ENCODE results near the gene TWIST1. TPM values are rescaled to one million over a fixed set of nuclear protein-coding genes. Genes with fewer than 3 reads are reported as not detected.

The TWIST1 gene
- total RNA-seq, 2 donors from 2014 or later = 1.6 to 6.4 TPM

GRCh38 chr7:19144661-19145433 is 27.4 kb upstream of the TWIST1 start, which contains the start of gene FERD3L:
TSS of gene FERD3L (minus strand) at chr7:19145421. CDS start at chr7:19145362, 59 bp downstream.
- no peaks in the 10 kb centered on the region for H3K4me1 ChIP-seq (replicated peaks)
- no peak for DNase-seq (ENCODE audit: low spot score)
- H3K4me3 ChIP-seq = no peak within 1 kb of the TSS
- no peaks in the 10 kb centered on the region for H3K9me3 ChIP-seq
- no peak within 1 kb of the TSS for H3K27ac ChIP-seq
- H3K27me3 ChIP-seq (replicated peaks; ENCODE audit: insufficient read depth) = peaks cover 16% of the 10 kb centered on the region
- no peak for TF ChIP-seq CTCF (IDR thresholded peaks at IDR 0.05)
- TF ChIP-seq POLR2A (IDR thresholded peaks at IDR 0.05) = no peak
- TF ChIP-seq POLR2AphosphoS5 (IDR thresholded peaks at IDR 0.05) = no peak
- H3K36me3 ChIP-seq = no peaks in the 10 kb centered on the region
- intact Hi-C loops (cut with DNase I) = no loop called here
- WGBS = 4% methylated on average over 48 of the region's 51 CpGs

- Histone ChIP-seq H3K4me3 (no peak overlapping the region), H3K27ac (no peak overlapping the region), H3K27me3 (replicated peaks; ENCODE audit: insufficient read depth) (peaks cover 16% of the 10 kb centered on the region), H3K9me3 (no peaks in the 10 kb centered on the region), H3K4me1 (replicated peaks) (no peaks in the 10 kb centered on the region), H3K36me3 (no peaks in the 10 kb centered on the region)
- TF ChIP-seq POLR2AphosphoS5 (IDR thresholded peaks at IDR 0.05) (no peak), CTCF (IDR thresholded peaks at IDR 0.05) (no peak), POLR2A (IDR thresholded peaks at IDR 0.05) (no peak)
- intact Hi-C loops (cut with DNase I) = no loop called here
- DNase-seq (ENCODE audit: low spot score) = no peak
- 3% methylated on average over 28 of the region's 30 CpGs for WGBS
Measured at GRCh38 chr7:19143881-19144574, 26.6 kb upstream of the TWIST1 start.

GRCh38 chr7:19139706-19140327 is 22.4 kb upstream of the TWIST1 start:
- Histone ChIP-seq H3K27ac (no peak overlapping the region), H3K36me3 (no peaks in the 10 kb centered on the region), H3K4me3 (no peak overlapping the region), H3K4me1 (replicated peaks) (no peaks in the 10 kb centered on the region), H3K27me3 (replicated peaks; ENCODE audit: insufficient read depth) (peaks cover 8% of the 10 kb centered on the region), H3K9me3 (no peaks in the 10 kb centered on the region)
- TF ChIP-seq POLR2AphosphoS5 (IDR thresholded peaks at IDR 0.05) = no peak
- TF ChIP-seq CTCF (IDR thresholded peaks at IDR 0.05) = no peak
- no peak for TF ChIP-seq POLR2A (IDR thresholded peaks at IDR 0.05)
- WGBS = 41% methylated on average over 4 of the region's 4 CpGs
- DNase-seq (ENCODE audit: low spot score) = no peak
- intact Hi-C loops (cut with DNase I) = no loop called here

GRCh38 chr7:19133886-19134285 is 16.4 kb upstream of the TWIST1 start:
- WGBS = 55% methylated on average over 4 of the region's 4 CpGs
- H3K27me3 ChIP-seq (replicated peaks; ENCODE audit: insufficient read depth) = no peaks in the 10 kb centered on the region
- H3K9me3 ChIP-seq = no peaks in the 10 kb centered on the region
- TF ChIP-seq POLR2A (IDR thresholded peaks at IDR 0.05) (no peak), CTCF (IDR thresholded peaks at IDR 0.05) (no peak), POLR2AphosphoS5 (IDR thresholded peaks at IDR 0.05) (no peak)
- H3K4me3 ChIP-seq = no peak overlapping the region
- H3K4me1 ChIP-seq (replicated peaks) = no peaks in the 10 kb centered on the region
- no peaks in the 10 kb centered on the region for H3K36me3 ChIP-seq
- no peak for DNase-seq (ENCODE audit: low spot score)
- intact Hi-C loops (cut with DNase I) = no loop called here
- no peak overlapping the region for H3K27ac ChIP-seq
